LNCaP clone FGC (cell line): ENCODE results near the gene RTN4R.

Source experiments
- DNase-seq: peaks from one replicate; pipeline ENCODE4 v3.0.0-alpha.2; 2011; ENCODE audit warnings: low read depth
- H3K4me3 ChIP-seq: 2 replicates; pipeline ENCODE4 v1.5.1; 2011; ENCODE audit warnings: mild to moderate bottlenecking, low read depth, low read length, control low read depth
- CTCF ChIP-seq: IDR thresholded peaks from 2 replicates; pipeline ENCODE4 v1.5.1; 2012; ENCODE audit warnings: mild to moderate bottlenecking; ENCODE audit not compliant: control insufficient read depth, insufficient read depth; ENCODE audit errors: extremely low read depth

The RTN4R gene

GRCh38 chr22:20211997-20212753 lies 55.9 kb downstream of the RTN4R start:
- no peak for DNase-seq
- no peak overlapping the region for H3K4me3 ChIP-seq
- no peak for TF ChIP-seq CTCF

- TF ChIP-seq CTCF = no peak
- DNase-seq = no peak
- H3K4me3 ChIP-seq = no peak overlapping the region
Measured at GRCh38 chr22:20211409-20211996, 56.6 kb downstream of the RTN4R start.

GRCh38 chr22:20210473-20211059 lies 57.6 kb downstream of the RTN4R start:
- no peak for TF ChIP-seq CTCF
- DNase-seq = no peak
- H3K4me3 ChIP-seq = no peak overlapping the region

- DNase-seq = no peak
- TF ChIP-seq CTCF = no peak
Measured at GRCh38 chr22:20209761-20210250, 58.3 kb downstream of the RTN4R start.

GRCh38 chr22:20208713-20209310 lies 59.3 kb downstream of the RTN4R start:
- DNase-seq = no peak
- H3K4me3 ChIP-seq = no peak overlapping the region
- TF ChIP-seq CTCF = no peak

More at GRCh38 chr22:20209761-20210250, 58.3 kb downstream of the RTN4R start:
- H3K4me3 ChIP-seq = no peak overlapping the region

- DNase-seq = no peak
Measured at GRCh38 chr22:20207277-20208025, 60.7 kb downstream of the RTN4R start.

More at GRCh38 chr22:20207277-20208025, 60.7 kb downstream of the RTN4R start:
- no peak for TF ChIP-seq CTCF
- H3K4me3 ChIP-seq = peak overlapping the region; percentile 80
